Skeletal muscle tissue (tissue), 4 donors: ENCODE results near the gene COA5. TPM values are rescaled to one million over a fixed set of nuclear protein-coding genes. Genes with fewer than 3 reads are reported as not detected.

Experiments used
- H3K27ac ChIP-seq: one replicate; pipeline ENCODE4 v1.7.0; 2013; ENCODE audit warnings: mild to moderate bottlenecking, low read depth, low read length, inconsistent platforms
- H3K27me3 ChIP-seq, 3 donors: one replicate each; pipeline ENCODE4 v1.7.0; 2013; ENCODE audit warnings: low read length in 3 of 3; ENCODE audit not compliant: control insufficient read depth in 3 of 3, insufficient read depth in 3 of 3
- H3K36me3 ChIP-seq, 3 donors: one replicate each; pipeline ENCODE4 v1.7.0; 2013; ENCODE audit warnings: low read length in 3 of 3; ENCODE audit not compliant: control insufficient read depth in 3 of 3, insufficient read depth in 3 of 3
- H3K4me1 ChIP-seq, 3 donors: one replicate each; pipeline ENCODE4 v1.7.0; 2013; ENCODE audit warnings: low read length in 3 of 3, mild to moderate bottlenecking in 3 of 3; ENCODE audit not compliant: control insufficient read depth in 3 of 3, insufficient read depth in 3 of 3
- H3K4me3 ChIP-seq, 3 donors: one replicate each; pipeline ENCODE4 v1.7.0; 2013; ENCODE audit warnings: low read length in 3 of 3
- H3K9ac ChIP-seq, 3 donors: one replicate each; pipeline ENCODE4 v1.7.0; 2013; ENCODE audit warnings: low read length in 3 of 3, mild to moderate bottlenecking in 3 of 3, moderate library complexity in 2 of 3, low read depth in 1 of 3
- H3K9me3 ChIP-seq, 3 donors: one replicate each; pipeline ENCODE4 v1.7.0; 2013; ENCODE audit warnings: low read length in 3 of 3; ENCODE audit not compliant: control insufficient read depth in 3 of 3
- total RNA-seq: library from RNA; depleted of rRNA; stranded (reverse); fragments of >200 nt; gene quantifications from one replicate; pipeline ENCODE4 v1.2.3, GENCODE V29; 2014
- donor health status: Osteomylitis.

COA5 gene
- total RNA-seq, 1 donor from 2014 or later: 26.6 TPM

DNA sequence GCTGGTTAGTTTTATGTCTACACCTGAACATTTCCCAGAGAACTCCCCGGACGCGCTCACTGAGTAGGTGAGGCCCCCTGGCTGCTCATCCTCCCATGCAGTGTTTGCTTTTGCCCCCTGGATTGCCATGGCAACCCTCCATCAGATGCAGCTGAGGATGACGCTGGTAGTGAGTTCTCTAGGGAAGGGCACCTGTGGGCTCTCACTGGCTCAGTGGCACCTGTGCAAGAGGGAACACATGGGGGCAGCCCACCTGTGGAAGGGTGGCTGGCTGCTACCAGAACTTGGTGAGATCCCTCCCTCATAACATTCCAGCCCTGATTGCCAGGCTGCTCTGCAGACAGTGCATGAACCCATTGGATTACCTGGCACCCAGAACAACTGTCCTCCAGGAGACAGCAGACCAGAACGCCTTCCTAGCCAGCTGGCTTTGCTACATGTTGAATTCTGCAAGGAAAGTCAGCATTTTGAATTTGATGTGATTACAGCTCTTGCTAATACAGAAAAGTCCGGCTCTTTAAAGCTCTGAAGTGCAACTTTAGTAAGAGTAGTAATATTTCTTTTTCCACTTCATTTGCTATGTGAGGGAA is 21.7 kb downstream of the COA5 start:
- H3K9me3 ChIP-seq: no peaks in the 10 kb centered on the region
- H3K36me3 ChIP-seq: peaks cover 10 to 32% (median 19%) of the 10 kb centered on the region in 3 donors
- no peaks in the 10 kb centered on the region for H3K27me3 ChIP-seq
- H3K4me3 ChIP-seq: no peak overlapping the region
- H3K4me1 ChIP-seq: no peaks in the 10 kb centered on the region
- H3K9ac ChIP-seq: no peak overlapping the region
- no peak overlapping the region for H3K27ac ChIP-seq

- no peak overlapping the region for H3K9ac ChIP-seq
- no peak overlapping the region for H3K27ac ChIP-seq
- no peaks in the 10 kb centered on the region for H3K9me3 ChIP-seq
- H3K4me3 ChIP-seq: no peak overlapping the region
- no peaks in the 10 kb centered on the region for H3K27me3 ChIP-seq
- peaks cover 8 to 32% (median 19%) of the 10 kb centered on the region in 3 donors for H3K36me3 ChIP-seq
- no peaks in the 10 kb centered on the region for H3K4me1 ChIP-seq
Measured at GRCh38 chr2:98585386-98585785, 22.9 kb downstream of the COA5 start.

- Histone ChIP-seq H3K4me3 (no peak overlapping the region), H3K27me3 (no peaks in the 10 kb centered on the region), H3K9me3 (no peaks in the 10 kb centered on the region), H3K36me3 (peaks cover 12 to 34% (median 19%) of the 10 kb centered on the region in 3 donors), H3K4me1 (no peaks in the 10 kb centered on the region), H3K27ac (no peak overlapping the region), H3K9ac (no peak overlapping the region)
Measured at GRCh38 chr2:98583816-98584618, 24.3 kb downstream of the COA5 start.

- no peaks in the 10 kb centered on the region for H3K4me1 ChIP-seq
- no peaks in the 10 kb centered on the region for H3K27me3 ChIP-seq
- no peak overlapping the region for H3K9ac ChIP-seq
- no peaks in the 10 kb centered on the region for H3K9me3 ChIP-seq
- H3K4me3 ChIP-seq: no peak overlapping the region
- peaks cover 13 to 38% (median 24%) of the 10 kb centered on the region in 3 donors for H3K36me3 ChIP-seq
- H3K27ac ChIP-seq: no peak overlapping the region
Measured at GRCh38 chr2:98583276-98583675, 25.0 kb downstream of the COA5 start.

GRCh38 chr2:98582523-98582922 is 25.8 kb downstream of the COA5 start:
- Histone ChIP-seq H3K36me3 (peaks cover 17 to 44% (median 30%) of the 10 kb centered on the region in 3 donors), H3K27me3 (no peaks in the 10 kb centered on the region)

DNA sequence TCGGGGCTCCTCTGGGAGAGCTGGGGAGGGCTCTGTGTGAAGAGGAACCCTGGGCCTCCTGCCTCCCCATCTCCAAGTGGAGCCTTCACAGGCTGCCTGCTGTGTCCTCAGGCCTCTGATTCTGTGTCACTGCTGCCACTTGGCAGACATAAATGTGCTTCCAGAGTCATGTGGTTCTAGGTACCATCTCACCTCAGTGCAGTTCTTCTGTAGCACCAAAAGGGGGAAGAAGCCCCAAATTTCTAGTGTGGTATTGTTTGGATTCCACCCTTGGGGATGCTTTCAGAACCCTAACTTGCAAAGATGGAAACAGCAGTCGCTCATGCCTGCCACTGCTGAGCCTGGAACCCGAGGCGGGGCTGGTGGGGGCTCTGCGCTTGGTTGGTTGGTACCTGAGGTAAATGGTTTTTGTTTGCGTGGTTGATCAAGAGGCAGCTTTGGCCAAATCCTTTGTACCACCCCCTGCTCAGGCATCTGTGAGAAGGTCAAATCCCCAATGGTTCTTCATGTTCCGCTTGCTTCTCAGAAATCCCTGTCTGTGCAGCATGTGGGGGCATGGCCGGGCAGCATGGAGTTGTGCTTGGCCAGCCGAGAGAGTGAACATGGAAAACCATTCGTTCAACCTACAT is 27.5 kb downstream of the COA5 start:
- Histone ChIP-seq H3K27ac (no peak overlapping the region), H3K36me3 (peaks cover 29 to 45% (median 37%) of the 10 kb centered on the region in 3 donors), H3K27me3 (no peaks in the 10 kb centered on the region), H3K4me3 (no peak overlapping the region), H3K9me3 (no peaks in the 10 kb centered on the region), H3K4me1 (no peaks in the 10 kb centered on the region), H3K9ac (no peak overlapping the region)

More at GRCh38 chr2:98582523-98582922, 25.8 kb downstream of the COA5 start:
- Histone ChIP-seq H3K9ac (no peak overlapping the region), H3K4me1 (no peaks in the 10 kb centered on the region), H3K9me3 (no peaks in the 10 kb centered on the region), H3K4me3 (no peak overlapping the region), H3K27ac (no peak overlapping the region)

DNA sequence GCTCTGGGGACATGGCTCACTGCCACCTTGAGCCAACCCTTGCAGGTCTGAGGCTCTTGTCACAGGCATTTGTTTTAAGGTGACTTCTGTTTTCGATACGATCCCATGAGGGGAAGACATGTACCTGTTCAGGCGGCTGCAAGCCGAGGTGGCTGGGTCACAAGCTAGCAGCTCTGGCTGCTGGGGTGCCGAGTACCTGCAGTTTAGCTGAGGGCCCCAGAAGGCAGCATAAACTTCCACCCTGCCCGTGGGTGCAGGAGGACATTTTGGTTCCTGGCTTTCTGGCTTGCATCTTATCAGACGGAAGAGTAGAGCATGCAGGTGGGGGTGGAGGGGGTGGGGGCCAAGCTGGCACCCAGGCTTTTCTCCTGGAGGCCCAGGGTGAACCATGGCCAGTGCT is 28.4 kb downstream of the COA5 start:
- H3K27ac ChIP-seq: no peak overlapping the region
- H3K9me3 ChIP-seq: no peaks in the 10 kb centered on the region
- H3K9ac ChIP-seq: peak overlapping the region in 1 of 3 donors; percentile 1
- H3K4me1 ChIP-seq: no peaks in the 10 kb centered on the region
- H3K4me3 ChIP-seq: no peak overlapping the region
- H3K27me3 ChIP-seq: no peaks in the 10 kb centered on the region
- peaks cover 31 to 50% (median 46%) of the 10 kb centered on the region in 3 donors for H3K36me3 ChIP-seq

GRCh38 chr2:98578231-98578630 is 30.1 kb downstream of the COA5 start:
- no peak overlapping the region for H3K4me3 ChIP-seq
- peaks cover 34 to 60% (median 50%) of the 10 kb centered on the region in 3 donors for H3K36me3 ChIP-seq
- no peaks in the 10 kb centered on the region for H3K27me3 ChIP-seq
- no peaks in the 10 kb centered on the region for H3K9me3 ChIP-seq
- H3K9ac ChIP-seq: no peak overlapping the region
- H3K27ac ChIP-seq: no peak overlapping the region
- no peaks in the 10 kb centered on the region for H3K4me1 ChIP-seq

- Histone ChIP-seq H3K9ac (no peak overlapping the region), H3K27ac (no peak overlapping the region), H3K4me3 (no peak overlapping the region), H3K4me1 (no peaks in the 10 kb centered on the region), H3K9me3 (no peaks in the 10 kb centered on the region), H3K27me3 (no peaks in the 10 kb centered on the region), H3K36me3 (peaks cover 31 to 61% (median 52%) of the 10 kb centered on the region in 3 donors)
Measured at GRCh38 chr2:98577313-98577712, 31.0 kb downstream of the COA5 start.
